AG04450 (cell line): ENCODE measurements around the gene ZNF831. TPM values are rescaled to one million over a fixed set of nuclear protein-coding genes. Genes with fewer than 3 reads are reported as not detected.

Source experiments
- CTCF ChIA-PET: fragments of 300-600, 350-600 bp; formaldehyde crosslinking; extraction: SDS; loops from one replicate; lab custom pipeline; 2022; ENCODE audit warnings: antibody characterized with exemption, inconsistent platforms; lab: Charles Lee
- POLR2A ChIA-PET: fragments of 350-600 bp; formaldehyde crosslinking; extraction: SDS; loops from one replicate; lab custom pipeline; 2021; ENCODE audit warnings: antibody characterized with exemption, inconsistent platforms; lab: Yijun Ruan, JAX
- DNase-seq: peaks from one replicate; pipeline ENCODE4 v3.0.0-alpha.2; 2011; ENCODE audit warnings: low read depth, low spot score
- H3K27ac ChIP-seq: one replicate; pipeline ENCODE4 v1.5.1; 2012; ENCODE audit warnings: low read depth, low read length, control low read depth
- H3K27me3 ChIP-seq: one replicate; pipeline ENCODE4 v1.6.0; 2012; ENCODE audit warnings: low read length; ENCODE audit not compliant: control insufficient read depth, insufficient read depth
- H3K4me3 ChIP-seq: 2 replicates; pipeline ENCODE4 v1.5.1; 2011; ENCODE audit warnings: mild to moderate bottlenecking, low read depth, low read length, control low read depth
- H3K9me3 ChIP-seq: 2 replicates; pipeline ENCODE4 v1.5.1; 2012; ENCODE audit warnings: low read length; ENCODE audit not compliant: control insufficient read depth, insufficient read depth
- CTCF ChIP-seq: IDR thresholded peaks from 2 replicates; pipeline ENCODE4 v1.5.1; 2011; ENCODE audit warnings: low read depth, low read length, control low read depth, inconsistent platforms
- polyA plus RNA-seq: library from polyadenylated mRNA; depleted of rRNA; stranded (reverse); fragments of >200 nt; gene quantifications from 2 replicates; pipeline ENCODE4 v1.2.3, GENCODE V29; 2011

Gene ZNF831
- polyA plus RNA-seq, 1 experiment, result not detected

GRCh38 chr20:59171986-59172385, 8.4 kb downstream of the ZNF831 start:
- TF ChIP-seq CTCF, result no peak
- ChIA-PET CTCF (no interaction called here), POLR2A (no interaction called here)
- Histone ChIP-seq H3K9me3 (no peaks in the 10 kb centered on the region), H3K27ac (no peak overlapping the region), H3K27me3 (no peaks in the 10 kb centered on the region), H3K4me3 (no peak overlapping the region)
- no peak for DNase-seq

GRCh38 chr20:59173938-59174491, 10.4 kb downstream of the ZNF831 start:
- Histone ChIP-seq H3K27me3 (no peaks in the 10 kb centered on the region), H3K4me3 (no peak overlapping the region), H3K9me3 (no peaks in the 10 kb centered on the region), H3K27ac (no peak overlapping the region)
- TF ChIP-seq CTCF, result no peak
- POLR2A ChIA-PET, result no interaction called here
- no peak for DNase-seq
- CTCF ChIA-PET, result no interaction called here

GRCh38 chr20:59175002-59175401, 11.4 kb downstream of the ZNF831 start:
- TF ChIP-seq CTCF, result no peak
- H3K4me3 ChIP-seq, result no peak overlapping the region
- H3K27me3 ChIP-seq, result no peaks in the 10 kb centered on the region
- POLR2A ChIA-PET, result no interaction called here
- CTCF ChIA-PET, result no interaction called here
- no peak for DNase-seq
- no peaks in the 10 kb centered on the region for H3K9me3 ChIP-seq
- H3K27ac ChIP-seq, result no peak overlapping the region

GRCh38 chr20:59175861-59176260, 12.2 kb downstream of the ZNF831 start:
- Histone ChIP-seq H3K27ac (no peak overlapping the region), H3K27me3 (no peaks in the 10 kb centered on the region), H3K9me3 (no peaks in the 10 kb centered on the region), H3K4me3 (no peak overlapping the region)
- TF ChIP-seq CTCF, result no peak
- ChIA-PET CTCF (no interaction called here), POLR2A (no interaction called here)
- no peak for DNase-seq

GRCh38 chr20:59176812-59177211, 13.2 kb downstream of the ZNF831 start:
- DNase-seq, result no peak
- no peaks in the 10 kb centered on the region for H3K27me3 ChIP-seq
- H3K9me3 ChIP-seq, result no peaks in the 10 kb centered on the region
- CTCF ChIA-PET, result no interaction called here
- no peak overlapping the region for H3K4me3 ChIP-seq
- TF ChIP-seq CTCF, result no peak
- no peak overlapping the region for H3K27ac ChIP-seq
- POLR2A ChIA-PET, result no interaction called here
